Right lobe of liver (tissue), 6 donors: Measurements from ENCODE around the gene RBMS3. TPM values are rescaled to one million over a fixed set of nuclear protein-coding genes. Genes with fewer than 3 reads are reported as not detected.
"Not testable (repeated sequence)": the region's sequence is repeated elsewhere in the genome, so short reads cannot be mapped to it uniquely, and the experiment has no call there.

Experiments used
- ATAC-seq, 4 donors: fragments of 200-7000 bp; cut with Tn5 transposase; one replicate each; pipeline ENCODE4 v1.9.1; 2020; ENCODE audit warnings: mild to moderate bottlenecking in 4 of 4, moderate library complexity in 4 of 4
- DNase-seq, 3 donors: peaks; one replicate each; pipeline ENCODE4 v3.0.0-alpha.2; 2020
- H3K27ac ChIP-seq, 3 donors: fragments of 200-600 bp; one replicate each; pipeline ENCODE4 v1.8.0; 2022
- H3K27me3 ChIP-seq, 2 donors: fragments of 200-600 bp; one replicate each; pipeline ENCODE4 v1.8.0; 2022
- H3K36me3 ChIP-seq, 4 donors: fragments of 200-600 bp; sonication (generic) in 1 of 4; one replicate each; pipeline versions ENCODE4 v1.5.1 to v1.8.0; 2017 to 2022; ENCODE audit warnings: control low read depth in 1 of 4
- H3K4me1 ChIP-seq, 4 donors: fragments of 200-600 bp; sonication (generic) in 1 of 4; one replicate each; pipeline versions ENCODE4 v1.5.1 to v1.8.0; 2017 to 2022; ENCODE audit warnings: control low read depth in 1 of 4
- H3K4me3 ChIP-seq, 3 donors: fragments of 200-600 bp; one replicate each; pipeline ENCODE4 v1.8.0; 2022
- H3K9me3 ChIP-seq, 4 donors: fragments of 200-600 bp; sonication (generic) in 1 of 4; one replicate each; pipeline versions ENCODE4 v1.5.1 to v1.8.0; 2017 to 2022; ENCODE audit warnings: control low read depth in 1 of 4
- CTCF ChIP-seq, 4 donors: fragments of 200-600 bp in 3 of 4; fragments of 450-650 bp in 1 of 4; IDR thresholded peaks; one replicate each; pipeline versions ENCODE4 v1.5.1 to v1.8.0; 2016 to 2022; ENCODE audit warnings: antibody characterized with exemption in 4 of 4, mild to moderate bottlenecking in 2 of 4
- POLR2A ChIP-seq: fragments of 450-650 bp; IDR thresholded peaks from one replicate; pipeline ENCODE4 v1.6.1; 2017; ENCODE audit warnings: antibody characterized with exemption, mild to moderate bottlenecking
- WGBS: methylation state at CpG from one replicate; pipeline ENCODE4 v1.1.6; 2018; ENCODE audit warnings: low coverage, low lambda C conversion rate; ENCODE audit not compliant: insufficient coverage; ENCODE audit errors: missing lambda C conversion rate; 5-methylcytosine and 5-hydroxymethylcytosine counted together
- intact Hi-C, 2 donors: fragments of 100-400 bp; cut with DNase I; formaldehyde crosslinking; loops; one replicate each; pipeline versions ENCODE4 v1.11.2 to v1.14.1; 2022
- small RNA-seq, 2 experiments: library from RNA; depleted of rRNA; stranded (forward); fragments of <200 nt; gene quantifications; one replicate each; pipeline ENCODE3, GENCODE V24; 2016
- total RNA-seq, 6 experiments: library from RNA; depleted of rRNA in 2 of 6; stranded (reverse); fragments of >200 nt in 2 of 6; fragmentation: NEBNext Ultra II Directional in 3 of 6; extraction: Animal tissue kit (Norgen Biotek cat#: 25700) in 3 of 6; gene quantifications; one replicate each; pipeline versions ENCODE4 v1.1.0 to v1.2.4, GENCODE V29; 2016 to 2023
- donor health status: DM: no; HTN: yes; CAD: no.
- donor health status: DM: no; HTN: no; CAD: no.
- donor health status: DM: no; HTN: no; CAD: no.
- donor health status: DM: no; HTN: yes; CAD: no.
- donor health status: DM: no; HTN: yes; CAD: no.

RBMS3 gene
- total RNA-seq, 6 experiments from 2014 or later: 6.3 to 11.5 (median 8.3) TPM

- Histone ChIP-seq H3K4me3 (no peak overlapping the region), H3K27me3 (no peaks in the 10 kb centered on the region), H3K4me1 (no peaks in the 10 kb centered on the region), H3K9me3 (no peaks in the 10 kb centered on the region), H3K36me3 (no peaks in the 10 kb centered on the region), H3K27ac (no peak overlapping the region)
- 77% methylated on average over 3 of the region's 3 CpGs for WGBS
- DNase-seq (no peak), ATAC-seq (no peak)
- intact Hi-C loops: no loop called here
- no peak for TF ChIP-seq POLR2A
- no peak for TF ChIP-seq CTCF (IDR thresholded peaks at IDR 0.05)
Observed at GRCh38 chr3:30042916-30043555, 762.2 kb downstream of the RBMS3 start.

GRCh38 chr3:30044515-30044914 is 763.6 kb downstream of the RBMS3 start:
- Histone ChIP-seq H3K9me3 (no peaks in the 10 kb centered on the region), H3K4me3 (no peak overlapping the region), H3K36me3 (no peaks in the 10 kb centered on the region), H3K27ac (no peak overlapping the region), H3K4me1 (no peaks in the 10 kb centered on the region), H3K27me3 (no peaks in the 10 kb centered on the region)
- no peak for TF ChIP-seq CTCF (IDR thresholded peaks at IDR 0.05)
- TF ChIP-seq POLR2A: no peak
- ATAC-seq (no peak), DNase-seq (no peak)
- WGBS: 51% methylated on average over 4 of the region's 4 CpGs
- intact Hi-C loops: no loop called here

GRCh38 chr3:30048431-30048830 is 767.6 kb downstream of the RBMS3 start:
- H3K27me3 ChIP-seq: no peaks in the 10 kb centered on the region
- H3K4me3 ChIP-seq: no peak overlapping the region
- TF ChIP-seq CTCF (IDR thresholded peaks at IDR 0.05) (no peak), POLR2A (no peak)
- H3K36me3 ChIP-seq: no peaks in the 10 kb centered on the region
- H3K27ac ChIP-seq: no peak overlapping the region
- no peaks in the 10 kb centered on the region for H3K9me3 ChIP-seq
- ATAC-seq (no peak), DNase-seq (no peak)
- intact Hi-C loops: no loop called here
- H3K4me1 ChIP-seq: no peaks in the 10 kb centered on the region
- 51% methylated on average over 3 of the region's 3 CpGs for WGBS

GRCh38 chr3:30050116-30050515 is 769.2 kb downstream of the RBMS3 start:
- H3K36me3 ChIP-seq, H3K4me1 ChIP-seq, H3K9me3 ChIP-seq, DNase-seq, intact Hi-C loops, ATAC-seq, H3K27ac ChIP-seq, H3K27me3 ChIP-seq, H3K4me3 ChIP-seq: not testable (repeated sequence)
- 42% methylated on average over 3 of the region's 9 CpGs for WGBS

GRCh38 chr3:30059240-30059639 is 778.4 kb downstream of the RBMS3 start:
- TF ChIP-seq POLR2A (no peak), CTCF (IDR thresholded peaks at IDR 0.05) (no peak)
- no peak for DNase-seq
- H3K27ac ChIP-seq: no peak overlapping the region

More at GRCh38 chr3:30059240-30059639, 778.4 kb downstream of the RBMS3 start:
- H3K27me3 ChIP-seq: no peaks in the 10 kb centered on the region
- H3K9me3 ChIP-seq: no peaks in the 10 kb centered on the region
- no peak overlapping the region for H3K4me3 ChIP-seq
- intact Hi-C loops: no loop called here
- no peaks in the 10 kb centered on the region for H3K4me1 ChIP-seq
- no peaks in the 10 kb centered on the region for H3K36me3 ChIP-seq
- ATAC-seq: no peak

Small RNA genes within 50 kb of the gene (small RNA-seq; reads per million reads assigned to genes)
- 0 reads per million in 2 experiments for gene MTND4LP9
